PC-9 (cell line): ENCODE measurements around the gene RAPGEF6. TPM values are rescaled to one million over a fixed set of nuclear protein-coding genes. Genes with fewer than 3 reads are reported as not detected.

ENCODE experiments used
- BruUV-seq: library from RNA; stranded (reverse); fragments of 400-500 nt; replicated peaks from 2 replicates; lab custom pipeline; 2021; lab: Mats Ljungman, UMichigan
- CTCF ChIA-PET: fragments of 300-600 bp; sonication (Branson Sonifier 250); formaldehyde crosslinking; loops from one replicate; lab custom pipeline; 2022; ENCODE audit warnings: antibody characterized with exemption; lab: Charles Lee
- POLR2A ChIA-PET: fragments of 300-600 bp; sonication (Branson Sonifier 250); formaldehyde crosslinking; loops from one replicate; lab custom pipeline; 2022; ENCODE audit warnings: antibody characterized with exemption; ENCODE audit not compliant: unreplicated experiment; lab: Charles Lee
- DNase-seq, 2 experiments: peaks; one replicate each; pipeline versions ENCODE4 v3.0.0 to v3.0.0-alpha.2; 2015 to 2022; ENCODE audit warnings: mixed read lengths in 1 of 2
- H2AFZ ChIP-seq: fragments of 200-600 bp; sonication (generic); 2 replicates; pipeline ENCODE4 v1.8.1; 2017; ENCODE audit warnings: antibody characterized with exemption
- H3F3A ChIP-seq: fragments of 200-600 bp; sonication (generic); 2 replicates; pipeline ENCODE4 v1.8.1; 2017; ENCODE audit warnings: antibody characterized with exemption, mild to moderate bottlenecking, low read depth; ENCODE audit not compliant: insufficient read depth
- H3K27ac ChIP-seq: fragments of 200-600 bp; sonication (generic); 2 replicates; pipeline ENCODE4 v1.6.1; 2016; ENCODE audit warnings: mixed run types
- H3K27me3 ChIP-seq: fragments of 200-600 bp; sonication (generic); 2 replicates; pipeline ENCODE4 v1.6.1; 2016; ENCODE audit warnings: low read depth, mixed run types; ENCODE audit not compliant: insufficient read depth
- H3K36me3 ChIP-seq: fragments of 200-600 bp; sonication (generic); 2 replicates; pipeline ENCODE4 v1.6.1; 2016; ENCODE audit warnings: low read depth, mixed run types
- H3K4me1 ChIP-seq: fragments of 200-600 bp; sonication (generic); replicated peaks from 2 replicates; pipeline ENCODE4 v1.6.1; 2016; ENCODE audit warnings: mixed run types; ENCODE audit not compliant: insufficient read depth
- H3K4me2 ChIP-seq: fragments of 200-600 bp; sonication (generic); 2 replicates; pipeline ENCODE4 v1.6.1; 2017; ENCODE audit warnings: mixed run types
- H3K4me3 ChIP-seq: fragments of 200-600 bp; sonication (generic); 2 replicates; pipeline ENCODE4 v1.6.1; 2016; ENCODE audit warnings: mixed run types
- H3K79me2 ChIP-seq: fragments of 200-600 bp; sonication (generic); 2 replicates; pipeline ENCODE4 v1.6.1; 2017; ENCODE audit warnings: low read depth, mixed run types
- H3K9me2 ChIP-seq: fragments of 200-600 bp; sonication (generic); 2 replicates; pipeline ENCODE4 v1.8.1; 2017; ENCODE audit warnings: mild to moderate bottlenecking; ENCODE audit not compliant: insufficient read depth
- H3K9me3 ChIP-seq: fragments of 200-600 bp; sonication (generic); 2 replicates; pipeline ENCODE4 v1.8.1; 2016; ENCODE audit warnings: low read depth; ENCODE audit not compliant: insufficient read depth
- H4K20me1 ChIP-seq: fragments of 200-600 bp; sonication (generic); 2 replicates; pipeline ENCODE4 v1.8.1; 2017; ENCODE audit not compliant: insufficient read depth
- CTCF ChIP-seq: fragments of 200-600 bp; sonication (generic); conservative IDR thresholded peaks from 2 replicates; pipeline ENCODE4 v1.6.1; 2017; ENCODE audit warnings: mixed run types, antibody characterized with exemption, mild to moderate bottlenecking, moderate library complexity
- EZH2 ChIP-seq: fragments of 200-600 bp; sonication (generic); IDR thresholded peaks from 2 replicates; pipeline ENCODE4 v1.8.0; 2017; ENCODE audit warnings: antibody characterized with exemption, low read depth
- intact Hi-C: fragments of 100-400 bp; cut with micrococcal nuclease; formaldehyde crosslinking; loops from one replicate; pipeline ENCODE4 v1.10.0; 2022; ENCODE audit not compliant: unreplicated experiment
- total RNA-seq: library from RNA; stranded (reverse); gene quantifications from 2 replicates; pipeline ENCODE4 v1.2.3, GENCODE V29; 2021

The RAPGEF6 gene
- total RNA-seq, 1 experiment from 2014 or later: 17.1 TPM

- no TSS peak for BruUV-seq
- no peaks in the 10 kb centered on the region; the same call in 1 of the 2 replicates for H4K20me1 ChIP-seq
- no peak overlapping the region for H2AFZ ChIP-seq
- no peak for DNase-seq
- H3F3A ChIP-seq: peaks cover 7% of the 10 kb centered on the region; the same call in 1 of the 2 replicates
- TF ChIP-seq CTCF (no peak), EZH2 (no peak)
- no peak overlapping the region for H3K27ac ChIP-seq
- ChIA-PET CTCF (no interaction called here), POLR2A (no interaction called here)
- no peaks in the 10 kb centered on the region for H3K9me2 ChIP-seq
- no peak overlapping the region for H3K4me2 ChIP-seq
- H3K36me3 ChIP-seq: no peaks in the 10 kb centered on the region
- intact Hi-C loops: loop anchor here (2.0 kb wide), 1 partner anchor 215 kb away; the partner anchor contains the start of gene HINT1
- H3K79me2 ChIP-seq: 0 out of 2 replicates have a peak, but pooled peaks cover 2% of the 10 kb centered on the region
- no peaks in the 10 kb centered on the region for H3K4me1 ChIP-seq
- H3K9me3 ChIP-seq: no peaks in the 10 kb centered on the region
- no peaks in the 10 kb centered on the region for H3K27me3 ChIP-seq
- no peak overlapping the region for H3K4me3 ChIP-seq
These were observed 255.3 kb downstream of the RAPGEF6 start for GRCh38 chr5:131379723-131380122.

GRCh38 chr5:131378721-131379541 is 256.1 kb downstream of the RAPGEF6 start:
- Histone ChIP-seq H3K4me2 (no peak overlapping the region), H3K4me3 (no peak overlapping the region), H3K36me3 (no peaks in the 10 kb centered on the region), H2AFZ (no peak overlapping the region), H3K27ac (no peak overlapping the region), H3F3A (peaks cover 7% of the 10 kb centered on the region; the same call in 1 of the 2 replicates), H3K9me3 (no peaks in the 10 kb centered on the region), H4K20me1 (no peaks in the 10 kb centered on the region; the same call in 1 of the 2 replicates), H3K79me2 (no peaks in the 10 kb centered on the region), H3K9me2 (no peaks in the 10 kb centered on the region), H3K4me1 (no peaks in the 10 kb centered on the region), H3K27me3 (no peaks in the 10 kb centered on the region)
- BruUV-seq: no TSS peak
- POLR2A ChIA-PET: no interaction called here
- TF ChIP-seq EZH2 (no peak), CTCF (no peak)
- DNase-seq: no peak
- intact Hi-C loops: loop anchor here (2.0 kb wide), 1 partner anchor 214 kb away; the partner anchor contains the start of gene HINT1
- CTCF ChIA-PET: no interaction called here

GRCh38 chr5:131377785-131378325 is 257.2 kb downstream of the RAPGEF6 start:
- no peaks in the 10 kb centered on the region for H3K27me3 ChIP-seq
- H3K4me2 ChIP-seq: no peak overlapping the region
- ChIA-PET CTCF (no interaction called here), POLR2A (interaction anchor here (0.6 kb wide), 1 partner anchor 83 kb away, joined by 10 read pairs; no protein-coding TSS in a partner anchor)
- H3K27ac ChIP-seq: no peak overlapping the region
- no peak overlapping the region for H3K4me3 ChIP-seq
- no peaks in the 10 kb centered on the region for H3K79me2 ChIP-seq
- no peaks in the 10 kb centered on the region for H3K4me1 ChIP-seq
- no TSS peak for BruUV-seq
- H4K20me1 ChIP-seq: no peaks in the 10 kb centered on the region; the same call in 1 of the 2 replicates
- intact Hi-C loops: loop anchor here (2.0 kb wide), 1 partner anchor 213 kb away; the partner anchor contains the start of gene HINT1
- H2AFZ ChIP-seq: no peak overlapping the region
- DNase-seq: no peak
- peaks cover 7% of the 10 kb centered on the region; the same call in 1 of the 2 replicates for H3F3A ChIP-seq
- H3K36me3 ChIP-seq: no peaks in the 10 kb centered on the region
- H3K9me3 ChIP-seq: no peaks in the 10 kb centered on the region
- no peaks in the 10 kb centered on the region for H3K9me2 ChIP-seq
- TF ChIP-seq CTCF (no peak), EZH2 (no peak)
